ENCODE results near the gene RAI1. TPM values are rescaled to one million over a fixed set of nuclear protein-coding genes. Genes with fewer than 3 reads are reported as not detected.

The RAI1 gene
- total and polyA plus RNA-seq, 2 of the 13 experiments (the other 11 are each of a cell fraction or from before 2014, with no cell fraction given), result 3.4 to 5.2 TPM

DNA sequence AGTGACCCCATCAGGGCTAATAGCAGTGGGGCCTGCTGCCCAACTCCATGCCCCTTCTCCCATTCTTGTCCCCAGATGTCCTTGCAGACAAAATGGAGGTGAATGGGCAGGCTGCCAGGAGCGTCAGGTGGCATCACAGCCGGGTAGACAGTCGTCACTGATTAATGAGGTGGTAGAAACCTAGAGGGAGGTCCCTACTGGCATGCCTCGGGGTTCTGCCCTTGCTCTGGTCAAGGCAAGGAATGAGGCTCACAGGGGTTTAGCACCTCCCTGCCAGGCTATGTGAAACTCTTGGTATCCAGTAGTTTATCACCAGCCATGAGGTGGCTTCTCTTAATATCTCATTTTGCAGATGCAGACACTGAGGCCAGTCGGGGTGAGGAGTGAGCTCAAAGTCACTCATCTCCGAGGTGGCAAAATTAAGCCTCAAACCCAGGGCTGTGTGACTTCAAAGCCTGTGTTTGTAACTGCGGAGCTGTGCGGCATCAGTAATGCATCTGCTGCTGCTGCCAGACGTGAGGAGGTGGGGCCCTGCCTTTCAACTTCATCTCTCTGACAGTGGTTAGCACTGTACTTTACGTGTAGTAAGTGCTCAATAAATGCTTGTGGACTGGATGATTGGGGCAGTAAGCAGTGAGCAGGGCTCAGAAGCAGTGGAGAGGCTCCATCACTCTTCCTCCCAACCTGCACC is 21.3 kb downstream of the RAI1 start (continued):
- TF ChIP-seq, protein P1, sequence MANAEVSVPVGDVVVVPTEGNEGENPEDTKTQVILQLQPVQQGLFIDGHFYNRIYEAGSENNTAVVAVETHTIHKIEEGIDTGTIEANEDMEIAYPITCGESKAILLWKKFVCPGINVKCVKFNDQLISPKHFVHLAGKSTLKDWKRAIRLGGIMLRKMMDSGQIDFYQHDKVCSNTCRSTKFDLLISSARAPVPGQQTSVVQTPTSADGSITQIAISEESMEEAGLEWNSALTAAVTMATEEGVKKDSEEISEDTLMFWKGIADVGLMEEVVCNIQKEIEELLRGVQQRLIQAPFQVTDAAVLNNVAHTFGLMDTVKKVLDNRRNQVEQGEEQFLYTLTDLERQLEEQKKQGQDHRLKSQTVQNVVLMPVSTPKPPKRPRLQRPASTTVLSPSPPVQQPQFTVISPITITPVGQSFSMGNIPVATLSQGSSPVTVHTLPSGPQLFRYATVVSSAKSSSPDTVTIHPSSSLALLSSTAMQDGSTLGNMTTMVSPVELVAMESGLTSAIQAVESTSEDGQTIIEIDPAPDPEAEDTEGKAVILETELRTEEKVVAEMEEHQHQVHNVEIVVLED (CRISPR knock-in tag; IDR thresholded peaks at IDR 0.05; ENCODE audit: borderline replicate concordance), result peak; percentile 25; the same call in 1 of the 2 replicates
- no peak for TF ChIP-seq ZNF432 (CRISPR knock-in tag; IDR thresholded peaks at IDR 0.05; ENCODE audit: borderline replicate concordance)
- no peak for TF ChIP-seq ZNF34 (CRISPR knock-in tag; IDR thresholded peaks at IDR 0.05; ENCODE audit: borderline replicate concordance)
- no peak for TF ChIP-seq ZNF253 (CRISPR knock-in tag; IDR thresholded peaks at IDR 0.05; ENCODE audit: borderline replicate concordance)

DNA sequence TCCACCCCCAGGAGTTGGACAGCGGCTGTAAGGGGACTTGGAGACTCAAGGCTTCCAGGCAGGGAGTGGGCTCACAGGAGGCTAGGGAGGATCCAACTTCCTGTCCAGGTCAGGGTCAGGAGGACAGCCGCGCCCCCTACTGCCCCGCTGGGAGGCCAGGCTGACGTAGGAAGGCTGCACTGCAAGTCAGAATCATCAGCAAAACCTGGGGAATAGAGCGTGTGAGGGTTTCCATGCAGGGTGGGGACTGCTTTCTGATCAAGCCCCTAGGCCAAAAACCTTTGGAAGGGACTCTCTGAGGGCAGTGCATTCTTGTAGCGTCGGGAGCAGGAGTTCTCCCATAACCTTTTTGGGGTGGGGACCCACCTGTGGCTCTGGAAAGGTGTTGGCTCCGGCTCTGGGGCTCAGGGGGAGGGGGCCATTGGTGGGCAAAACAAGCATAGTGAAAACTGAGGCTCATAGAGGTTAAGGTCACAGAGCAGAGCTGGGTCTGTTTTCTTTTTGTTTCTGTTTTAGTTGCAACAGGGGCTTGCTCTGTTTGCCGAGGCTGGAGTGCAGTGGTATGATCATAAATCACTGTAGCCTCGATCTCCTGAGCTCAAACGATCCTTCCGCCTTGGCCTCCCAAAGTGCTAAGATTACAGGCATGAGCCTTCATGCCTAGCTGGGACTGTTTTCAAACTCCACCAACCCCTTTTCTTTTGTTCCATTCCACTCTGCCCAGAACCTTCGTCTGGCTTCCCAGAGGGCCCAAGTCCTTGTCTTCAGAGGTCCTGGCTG is 22.1 kb downstream of the RAI1 start:
- H3K9ac ChIP-seq (ENCODE audit: insufficient read depth, low read depth, low read length), result peak overlapping the region; percentile 41; the same call in 1 of the 2 replicates
- H3K4me2 ChIP-seq (ENCODE audit: low read depth, low read length), result peak overlapping the region; percentile 45
- no peaks in the 10 kb centered on the region for H3K9me3 ChIP-seq (ENCODE audit: low read length)
- H4K20me1 ChIP-seq (ENCODE audit: insufficient read depth, low read length), result peaks cover 27% of the 10 kb centered on the region
- no TSS peak for BruUV-seq (replicated peaks)
- ATAC-seq (peak; percentile 83), FAIRE-seq (peak; percentile 34), DNase-seq (ENCODE audit: low spot score) (peak; percentile 53)
- peaks cover 79% of the 10 kb centered on the region for H3K79me2 ChIP-seq (ENCODE audit: insufficient read depth, low read length)
- WGBS (ENCODE audit: low lambda C conversion rate), result 52% methylated on average over 10 of the region's 14 CpGs
- peaks cover 71% of the 10 kb centered on the region for H3K4me1 ChIP-seq (ENCODE audit: insufficient read depth, low read length)
- in situ Hi-C loops (cut with HindIII; ENCODE audit: extremely low pct_ligation_motif_present, low pct_unique_long_range_greater_than_20kb) (no loop called here), intact Hi-C loops (cut with micrococcal nuclease; ENCODE audit: unreplicated experiment) (no loop called here)
- ChIA-PET CTCF (ENCODE audit: low intra/inter-chr PET ratio, low total read pairs) (interaction anchor here (1.2 kb wide), 1 partner anchor 23 kb away, joined by 4 read pairs; no protein-coding TSS in a partner anchor), POLR2A (interaction anchor here (0.6 kb wide), 1 partner anchor 22 kb away, joined by 3 read pairs; no protein-coding TSS in a partner anchor)
- H3K27me3 ChIP-seq (ENCODE audit: control insufficient read depth in 1 of 2, insufficient read depth in 2 of 2, low read length in 2 of 2), result no peaks in the 10 kb centered on the region
- no peak overlapping the region for H2AFZ ChIP-seq (ENCODE audit: low read length)
- H3K36me3 ChIP-seq (replicated peaks in 1 of 2; ENCODE audit: control insufficient read depth in 1 of 2, insufficient read depth in 2 of 2, low read length in 2 of 2), result no peaks in the 10 kb centered on the region; a peak in 3 of 5 replicates
- peak overlapping the region; percentile 51 for H3K27ac ChIP-seq (ENCODE audit: extremely low read length, insufficient read depth, low read length)
- H3K4me3 ChIP-seq (replicated peaks in 1 of 3; ENCODE audit: insufficient read depth in 1 of 3, low read depth in 2 of 3, low read length in 3 of 3), result no peak overlapping the region
- TF ChIP-seq MAZ (IDR thresholded peaks at IDR 0.05; ENCODE audit: borderline replicate concordance, low read depth, low read length) (no peak), MAZ (CRISPR knock-in tag; IDR thresholded peaks at IDR 0.05; ENCODE audit: low read depth) (no peak), MED8 (CRISPR knock-in tag; IDR thresholded peaks at IDR 0.05; ENCODE audit: insufficient replicate concordance) (no peak), ZNF720 (CRISPR knock-in tag; IDR thresholded peaks at IDR 0.05) (no peak), ZNF768 (CRISPR knock-in tag; IDR thresholded peaks at IDR 0.05) (peak; percentile 28; the same call in 1 of the 2 replicates), HNF4G (IDR thresholded peaks at IDR 0.05; ENCODE audit: borderline replicate concordance, low read depth, low read length) (no peak), HNF4G (CRISPR knock-in tag; IDR thresholded peaks at IDR 0.05; ENCODE audit: borderline replicate concordance, low read depth) (no peak), TEAD3 (CRISPR knock-in tag; optimal IDR thresholded peaks at IDR 0.05; ENCODE audit: borderline replicate concordance) (peak; percentile 15), ZNF747 (CRISPR knock-in tag; IDR thresholded peaks at IDR 0.05; ENCODE audit: borderline replicate concordance) (no peak), REPIN1 (CRISPR knock-in tag; IDR thresholded peaks at IDR 0.05; ENCODE audit: borderline replicate concordance, low read depth) (no peak), ZBTB21 (CRISPR knock-in tag; IDR thresholded peaks at IDR 0.05) (no peak), ZNF75D (CRISPR knock-in tag; IDR thresholded peaks at IDR 0.05; ENCODE audit: borderline replicate concordance) (no peak)
- TF ChIP-seq, protein P2, sequence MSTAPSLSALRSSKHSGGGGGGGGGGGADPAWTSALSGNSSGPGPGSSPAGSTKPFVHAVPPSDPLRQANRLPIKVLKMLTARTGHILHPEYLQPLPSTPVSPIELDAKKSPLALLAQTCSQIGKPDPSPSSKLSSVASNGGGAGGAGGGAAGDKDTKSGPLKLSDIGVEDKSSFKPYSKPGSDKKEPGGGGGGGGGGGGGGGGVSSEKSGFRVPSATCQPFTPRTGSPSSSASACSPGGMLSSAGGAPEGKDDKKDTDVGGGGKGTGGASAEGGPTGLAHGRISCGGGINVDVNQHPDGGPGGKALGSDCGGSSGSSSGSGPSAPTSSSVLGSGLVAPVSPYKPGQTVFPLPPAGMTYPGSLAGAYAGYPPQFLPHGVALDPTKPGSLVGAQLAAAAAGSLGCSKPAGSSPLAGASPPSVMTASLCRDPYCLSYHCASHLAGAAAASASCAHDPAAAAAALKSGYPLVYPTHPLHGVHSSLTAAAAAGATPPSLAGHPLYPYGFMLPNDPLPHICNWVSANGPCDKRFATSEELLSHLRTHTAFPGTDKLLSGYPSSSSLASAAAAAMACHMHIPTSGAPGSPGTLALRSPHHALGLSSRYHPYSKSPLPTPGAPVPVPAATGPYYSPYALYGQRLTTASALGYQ (CRISPR knock-in tag; IDR thresholded peaks at IDR 0.05), result no peak

All from HepG2 (cell line).